Mesenchymal stem cell (in vitro differentiated cells and primary cell): ENCODE data around the gene KRT72.

Experiments
- DNase-seq: peaks from one replicate; pipeline ENCODE4 v3.0.0-alpha.2; 2013
- H2AFZ ChIP-seq: one replicate; pipeline ENCODE4 v1.6.1; 2013; ENCODE audit warnings: low read depth, mild to moderate bottlenecking, control low read depth, inconsistent platforms, low read length, moderate library complexity
- H2AK5ac ChIP-seq: 2 replicates; pipeline ENCODE4 v1.6.1; 2013; ENCODE audit warnings: low read length, moderate library complexity, mild to moderate bottlenecking, inconsistent platforms; ENCODE audit not compliant: severe bottlenecking
- H2BK120ac ChIP-seq: one replicate; pipeline ENCODE4 v1.6.1; 2013; ENCODE audit warnings: low read depth, mild to moderate bottlenecking, inconsistent platforms, low read length, moderate library complexity
- H2BK12ac ChIP-seq, 2 experiments: one replicate each; pipeline ENCODE4 v1.6.1; 2013; ENCODE audit warnings: inconsistent platforms in 2 of 2, low read length in 2 of 2, mild to moderate bottlenecking in 2 of 2, moderate library complexity in 2 of 2, control low read depth in 1 of 2
- H2BK15ac ChIP-seq: one replicate; pipeline ENCODE4 v1.6.1; 2013; ENCODE audit warnings: mild to moderate bottlenecking, low read depth, inconsistent platforms; ENCODE audit not compliant: poor library complexity, severe bottlenecking
- H2BK5ac ChIP-seq: 2 replicates; pipeline ENCODE4 v1.6.1; 2013; ENCODE audit warnings: low read depth, mild to moderate bottlenecking, low read length, control low read depth, inconsistent platforms; ENCODE audit not compliant: poor library complexity, severe bottlenecking
- H3K14ac ChIP-seq, 2 experiments: one replicate each; pipeline ENCODE4 v1.6.1; 2013; ENCODE audit warnings: inconsistent platforms in 2 of 2, low read length in 2 of 2, control low read depth in 1 of 2, mild to moderate bottlenecking in 1 of 2, moderate library complexity in 1 of 2
- H3K18ac ChIP-seq, 2 experiments: one replicate each; pipeline ENCODE4 v1.6.1; 2013; ENCODE audit warnings: inconsistent platforms in 2 of 2, low read length in 2 of 2, control low read depth in 1 of 2, low read depth in 1 of 2, mild to moderate bottlenecking in 1 of 2
- H3K23ac ChIP-seq, 2 experiments: one replicate each; pipeline ENCODE4 v1.6.1; 2013; ENCODE audit warnings: inconsistent platforms in 2 of 2, low read length in 2 of 2, mild to moderate bottlenecking in 2 of 2, moderate library complexity in 2 of 2, control low read depth in 1 of 2
- H3K27ac ChIP-seq: 2 replicates; pipeline ENCODE4 v1.5.1; 2013; ENCODE audit warnings: mild to moderate bottlenecking, moderate library complexity, low read length, control low read depth, inconsistent platforms; ENCODE audit not compliant: poor library complexity, severe bottlenecking
- H3K27me3 ChIP-seq, 2 experiments: 2 replicates each; pipeline versions ENCODE4 v1.6.1 to v1.7.0; 2013; ENCODE audit warnings: low read length in 2 of 2, mild to moderate bottlenecking in 2 of 2, moderate library complexity in 2 of 2, control low read depth in 1 of 2, inconsistent platforms in 1 of 2; ENCODE audit not compliant: control insufficient read depth in 1 of 2, insufficient read depth in 1 of 2
- H3K36me3 ChIP-seq, 2 experiments: 2 replicates each; pipeline versions ENCODE4 v1.6.1 to v1.7.0; 2013; ENCODE audit warnings: low read length in 2 of 2, control low read depth in 1 of 2, inconsistent platforms in 1 of 2, low read depth in 1 of 2, mild to moderate bottlenecking in 1 of 2; ENCODE audit not compliant: insufficient read depth in 2 of 2, control insufficient read depth in 1 of 2
- H3K4ac ChIP-seq, 2 experiments: one replicate each; pipeline ENCODE4 v1.6.1; 2013; ENCODE audit warnings: inconsistent platforms in 2 of 2, low read length in 2 of 2, mild to moderate bottlenecking in 2 of 2, moderate library complexity in 2 of 2, control low read depth in 1 of 2, low read depth in 1 of 2
- H3K4me1 ChIP-seq: 2 replicates; pipeline ENCODE4 v1.6.1; 2013; ENCODE audit warnings: low read depth, low read length, control low read depth; ENCODE audit not compliant: control insufficient read depth, insufficient read depth
- H3K4me2 ChIP-seq: 2 replicates; pipeline ENCODE4 v1.6.1; 2013; ENCODE audit warnings: low read length, mild to moderate bottlenecking, inconsistent platforms; ENCODE audit not compliant: poor library complexity, severe bottlenecking
- H3K4me3 ChIP-seq, 2 experiments: 2 replicates each; pipeline versions ENCODE4 v1.5.1 to v1.7.0; 2013; ENCODE audit warnings: low read length in 2 of 2, mild to moderate bottlenecking in 2 of 2, control low read depth in 1 of 2, low read depth in 1 of 2; ENCODE audit not compliant: insufficient read depth in 1 of 2
- H3K79me1 ChIP-seq: replicated peaks from 2 replicates; pipeline ENCODE4 v1.6.1; 2013; ENCODE audit warnings: mild to moderate bottlenecking, control low read depth, low read length, inconsistent platforms; ENCODE audit not compliant: poor library complexity, severe bottlenecking
- H3K9ac ChIP-seq: 2 replicates; pipeline ENCODE4 v1.7.0; 2013; ENCODE audit warnings: mild to moderate bottlenecking, low read length, moderate library complexity
- H3K9me3 ChIP-seq: 2 replicates; pipeline ENCODE4 v1.7.0; 2013; ENCODE audit warnings: mild to moderate bottlenecking, low read length; ENCODE audit not compliant: control insufficient read depth
- H4K8ac ChIP-seq: one replicate; pipeline ENCODE4 v1.6.1; 2013; ENCODE audit warnings: inconsistent platforms, mild to moderate bottlenecking, low read length, moderate library complexity
- H4K91ac ChIP-seq: one replicate; pipeline ENCODE4 v1.6.1; 2013; ENCODE audit warnings: mild to moderate bottlenecking, low read length, inconsistent platforms
- WGBS: methylation state at CpG from one replicate; pipeline ENCODE4 v1.1.7; 2013; ENCODE audit warnings: mixed read lengths; 5-methylcytosine and 5-hydroxymethylcytosine counted together

KRT72 gene

DNA sequence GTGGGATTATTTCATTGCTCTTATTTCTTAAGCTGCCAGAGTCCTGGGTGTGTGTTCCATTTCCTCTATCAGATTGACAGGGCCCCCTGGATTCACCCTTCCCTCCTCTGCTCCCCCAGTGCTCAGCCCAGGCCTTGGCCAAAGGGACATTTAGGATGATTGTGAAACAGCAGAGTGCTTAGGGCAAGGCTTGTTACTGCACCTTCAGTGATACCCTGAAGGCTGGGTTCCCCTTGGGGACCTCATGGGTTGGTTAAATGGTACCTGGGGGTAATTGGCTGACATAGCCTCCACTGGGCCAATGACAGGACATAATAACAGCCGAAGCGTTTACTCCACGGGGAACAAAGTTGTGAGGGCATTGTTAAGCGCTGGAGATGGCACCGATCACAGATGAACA lies 1.3 kb upstream of the KRT72 start:
- DNase-seq: no peak
- H4K8ac ChIP-seq: no peak overlapping the region
- H3K4me1 ChIP-seq: no peaks in the 10 kb centered on the region
- H3K14ac ChIP-seq: no peak overlapping the region
- no peak overlapping the region for H2BK12ac ChIP-seq
- H3K9me3 ChIP-seq: no peaks in the 10 kb centered on the region
- WGBS: 88% methylated on average over 5 of the region's 5 CpGs
- no peaks in the 10 kb centered on the region for H3K36me3 ChIP-seq
- H3K18ac ChIP-seq: no peak overlapping the region
- H2BK15ac ChIP-seq: no peak overlapping the region
- H3K27me3 ChIP-seq: peaks cover 33 to 75% of the 10 kb centered on the region in 2 experiments
- no peak overlapping the region for H3K27ac ChIP-seq
- H2BK5ac ChIP-seq: no peak overlapping the region
- no peak overlapping the region for H2BK120ac ChIP-seq
- no peak overlapping the region for H4K91ac ChIP-seq
- H3K4me2 ChIP-seq: no peak overlapping the region
- H3K9ac ChIP-seq: no peak overlapping the region
- H2AK5ac ChIP-seq: no peak overlapping the region
- H3K23ac ChIP-seq: no peak overlapping the region
- no peak overlapping the region for H3K4me3 ChIP-seq
- no peaks in the 10 kb centered on the region for H3K79me1 ChIP-seq
- H3K4ac ChIP-seq: no peak overlapping the region
- H2AFZ ChIP-seq: no peak overlapping the region

GRCh38 chr12:52601671-52602070 lies 408 bp upstream of the KRT72 start:
- no peak for DNase-seq
- Histone ChIP-seq H2AK5ac (no peak overlapping the region), H3K27me3 (peaks cover 24 to 70% of the 10 kb centered on the region in 2 experiments), H3K4me1 (no peaks in the 10 kb centered on the region), H3K9ac (no peak overlapping the region), H3K79me1 (no peaks in the 10 kb centered on the region), H3K4me2 (no peak overlapping the region), H3K27ac (no peak overlapping the region), H4K91ac (no peak overlapping the region), H3K4ac (no peak overlapping the region), H3K18ac (no peak overlapping the region), H2BK120ac (no peak overlapping the region), H2BK12ac (no peak overlapping the region), H3K36me3 (no peaks in the 10 kb centered on the region), H2BK15ac (no peak overlapping the region), H2AFZ (no peak overlapping the region), H4K8ac (no peak overlapping the region), H2BK5ac (no peak overlapping the region), H3K4me3 (no peak overlapping the region), H3K23ac (no peak overlapping the region), H3K14ac (no peak overlapping the region), H3K9me3 (no peaks in the 10 kb centered on the region)
- 86% methylated on average over 2 of the region's 4 CpGs for WGBS

DNA sequence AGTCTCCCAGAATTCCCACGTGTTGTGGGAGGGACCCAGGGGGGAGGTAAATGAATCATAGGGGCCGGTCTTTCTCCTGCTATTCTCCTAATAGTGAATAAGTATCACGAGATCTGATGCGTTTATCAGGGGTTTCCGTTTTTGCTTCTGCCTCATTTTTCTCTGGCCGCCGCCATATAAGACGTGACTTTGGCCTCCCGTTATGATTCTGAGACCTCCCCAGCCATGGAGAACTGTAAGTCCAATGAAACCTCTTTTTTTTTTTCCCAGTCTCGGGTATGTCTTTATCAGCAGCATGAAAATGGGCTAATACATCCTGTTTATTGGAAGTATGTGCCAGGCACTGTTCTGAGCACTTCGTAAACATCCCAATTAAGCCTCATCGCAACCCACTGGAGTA lies 788 bp downstream of the KRT72 start:
- no peak overlapping the region for H2AK5ac ChIP-seq
- H3K14ac ChIP-seq: no peak overlapping the region
- no peaks in the 10 kb centered on the region for H3K9me3 ChIP-seq
- WGBS: 86% methylated on average over 12 of the region's 12 CpGs
- H2BK12ac ChIP-seq: no peak overlapping the region
- H3K9ac ChIP-seq: no peak overlapping the region
- no peak overlapping the region for H2BK5ac ChIP-seq
- no peak overlapping the region for H2BK15ac ChIP-seq
- H4K8ac ChIP-seq: no peak overlapping the region
- no peak overlapping the region for H3K4me3 ChIP-seq
- no peaks in the 10 kb centered on the region for H3K36me3 ChIP-seq
- no peak overlapping the region for H3K4me2 ChIP-seq
- H3K4ac ChIP-seq: no peak overlapping the region
- peaks cover 24 to 62% of the 10 kb centered on the region in 2 experiments for H3K27me3 ChIP-seq
- H2AFZ ChIP-seq: no peak overlapping the region
- H2BK120ac ChIP-seq: no peak overlapping the region
- no peak overlapping the region for H3K27ac ChIP-seq
- DNase-seq: no peak
- no peak overlapping the region for H3K18ac ChIP-seq
- H3K79me1 ChIP-seq: no peaks in the 10 kb centered on the region
- H4K91ac ChIP-seq: no peak overlapping the region
- no peaks in the 10 kb centered on the region for H3K4me1 ChIP-seq
- H3K23ac ChIP-seq: no peak overlapping the region

DNA sequence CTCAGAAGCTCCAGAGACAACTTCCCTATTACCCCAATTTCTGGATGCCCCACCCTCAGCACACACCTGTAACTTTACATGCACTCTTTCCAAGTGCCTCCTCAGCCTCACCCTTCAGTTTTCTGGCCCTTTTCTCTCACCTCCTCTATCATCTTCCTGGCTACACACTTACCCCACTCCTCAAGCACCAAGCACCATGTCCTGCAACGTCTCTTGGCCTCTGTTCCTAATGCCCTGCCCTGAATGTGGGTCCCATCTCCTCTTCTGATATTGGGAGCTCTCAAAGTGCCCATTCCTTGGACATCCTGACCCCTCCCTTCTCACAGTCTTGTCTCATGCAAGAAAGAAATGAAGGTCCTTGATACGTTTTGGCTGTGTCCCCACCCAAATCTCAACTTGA lies 1.2 kb downstream of the KRT72 start:
- no peak overlapping the region for H3K14ac ChIP-seq
- H3K4ac ChIP-seq: no peak overlapping the region
- no peak overlapping the region for H2BK12ac ChIP-seq
- H3K23ac ChIP-seq: no peak overlapping the region
- H3K18ac ChIP-seq: no peak overlapping the region
- H3K4me3 ChIP-seq: no peak overlapping the region
- H3K27me3 ChIP-seq: peaks cover 23 to 60% of the 10 kb centered on the region in 2 experiments
- no peaks in the 10 kb centered on the region for H3K4me1 ChIP-seq
- no peak overlapping the region for H2BK15ac ChIP-seq
- no peak overlapping the region for H2AK5ac ChIP-seq
- WGBS: 18% methylated on average over 2 of the region's 2 CpGs
- no peaks in the 10 kb centered on the region for H3K9me3 ChIP-seq
- H2BK120ac ChIP-seq: no peak overlapping the region
- no peak overlapping the region for H3K27ac ChIP-seq
- no peak overlapping the region for H2AFZ ChIP-seq
- no peak overlapping the region for H2BK5ac ChIP-seq
- H4K91ac ChIP-seq: no peak overlapping the region
- no peaks in the 10 kb centered on the region for H3K79me1 ChIP-seq
- no peak overlapping the region for H3K4me2 ChIP-seq
- H3K36me3 ChIP-seq: no peaks in the 10 kb centered on the region
- no peak overlapping the region for H4K8ac ChIP-seq
- no peak overlapping the region for H3K9ac ChIP-seq
- DNase-seq: no peak
